ENCODE data around the gene RAB11A. TPM values are rescaled to one million over a fixed set of nuclear protein-coding genes. Genes with fewer than 3 reads are reported as not detected.

Gene RAB11A
- total and polyA plus RNA-seq, 2 donors (not counting 3 experiments of a cell fraction or from before 2014, with no cell fraction given), result 239 to 250 TPM

Small RNAs within 50 kb of the gene (small RNA-seq; reads per million reads assigned to genes)
- not detected for gene RF00026 (ENCODE audit: insufficient read depth, insufficient read length, low read depth, low replicate concordance)

Other genes with a start within 250 kb of the RAB11A start
- gene SLC24A1, start 247.6 kb upstream of the RAB11A start, total RNA-seq, result 5.4 and 7.3 TPM in 2 replicates
- gene SLC24A1, start 247.6 kb upstream of the RAB11A start, polyA plus RNA-seq, result 3.6 and 5.4 TPM in 2 replicates
- 22.2 and 25.2 TPM in 2 replicates for gene DENND4A, start 77.2 kb upstream of the RAB11A start, total RNA-seq
- 4.7 and 5.7 TPM in 2 replicates for gene DENND4A, start 77.2 kb upstream of the RAB11A start, polyA plus RNA-seq

All from endothelial cell of umbilical vein (primary cell).